ENCODE measurements around the gene ATG16L2.

- TF ChIP-seq POLR2A (IDR thresholded peaks at IDR 0.05; ENCODE audit: low read length) (no peak), GATA1 (IDR thresholded peaks at IDR 0.05; ENCODE audit: low read depth, low read length) (no peak)
These were observed 9.8 kb downstream of the ATG16L2 start for GRCh38 chr11:72824020-72824419.

Measured in erythroblast (primary cell).